ENCODE measurements around the gene MESP1. TPM values are rescaled to one million over a fixed set of nuclear protein-coding genes. Genes with fewer than 3 reads are reported as not detected.

The MESP1 gene
- total RNA-seq, 2 experiments from 2014 or later, result 1.1 to 1.6 TPM

DNA sequence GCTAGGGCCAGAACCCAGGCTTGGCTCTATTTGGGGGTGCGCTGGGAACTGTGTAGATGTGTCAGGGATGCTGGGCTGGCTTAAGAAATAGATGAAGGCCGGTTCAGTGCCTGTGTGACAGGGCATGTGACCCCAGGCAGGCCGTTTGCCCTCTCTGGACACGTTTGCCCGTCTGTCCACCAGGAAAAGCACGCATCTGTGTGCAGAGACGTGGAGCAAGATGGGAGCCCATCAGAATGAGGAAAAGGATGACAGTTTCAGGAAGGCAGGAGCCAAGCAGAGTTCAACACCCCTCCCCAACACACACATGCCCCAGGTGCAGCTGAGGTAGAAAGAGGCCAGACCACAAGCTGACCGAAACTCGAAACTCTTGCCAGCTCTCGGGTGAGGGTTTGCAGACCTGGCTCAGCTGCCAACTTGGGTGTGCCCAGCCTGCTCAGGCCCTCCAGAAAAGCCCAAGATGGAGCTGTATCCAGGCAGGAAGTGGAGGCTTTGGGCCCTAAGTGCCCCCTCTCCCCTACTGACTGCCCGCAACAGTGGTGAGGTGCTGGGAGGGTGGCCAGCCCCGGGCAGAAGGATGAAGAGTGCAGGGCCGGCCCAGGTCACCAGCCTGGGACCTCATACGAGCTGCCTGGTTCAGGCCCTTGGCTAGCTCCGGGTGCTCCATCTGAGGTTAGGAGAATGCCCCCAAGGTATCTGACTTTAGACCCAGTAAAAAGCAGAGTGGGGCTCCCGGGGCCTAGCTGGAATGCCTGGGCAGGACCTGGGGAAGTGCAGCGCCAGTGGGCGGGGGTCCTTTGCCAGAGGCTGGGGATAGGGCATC lies 10.2 kb upstream of the MESP1 start:
- no peak for DNase-seq
- ChIA-PET CTCF (interaction anchor here (0.7 to 2.9 kb wide), 23 partner anchors 8 to 326 kb away, joined by 3 to 25 read pairs (median 4); partner anchors contain the start of genes ARPIN, MESP1 and MESP2), POLR2A (interaction anchor here (0.9 kb wide), 1 partner anchor 114 kb away, joined by 3 read pairs; no protein-coding TSS in a partner anchor)
- Mint-ChIP-seq H3K27ac (no peak overlapping the region), H3K4me1 (peaks cover 5% of the 10 kb centered on the region), H3K9me3 (no peaks in the 10 kb centered on the region), H3K27me3 (peaks cover 3% of the 10 kb centered on the region), H3K36me3 (ENCODE audit: low read depth) (no peaks in the 10 kb centered on the region), H3K4me3 (no peak overlapping the region)

DNA sequence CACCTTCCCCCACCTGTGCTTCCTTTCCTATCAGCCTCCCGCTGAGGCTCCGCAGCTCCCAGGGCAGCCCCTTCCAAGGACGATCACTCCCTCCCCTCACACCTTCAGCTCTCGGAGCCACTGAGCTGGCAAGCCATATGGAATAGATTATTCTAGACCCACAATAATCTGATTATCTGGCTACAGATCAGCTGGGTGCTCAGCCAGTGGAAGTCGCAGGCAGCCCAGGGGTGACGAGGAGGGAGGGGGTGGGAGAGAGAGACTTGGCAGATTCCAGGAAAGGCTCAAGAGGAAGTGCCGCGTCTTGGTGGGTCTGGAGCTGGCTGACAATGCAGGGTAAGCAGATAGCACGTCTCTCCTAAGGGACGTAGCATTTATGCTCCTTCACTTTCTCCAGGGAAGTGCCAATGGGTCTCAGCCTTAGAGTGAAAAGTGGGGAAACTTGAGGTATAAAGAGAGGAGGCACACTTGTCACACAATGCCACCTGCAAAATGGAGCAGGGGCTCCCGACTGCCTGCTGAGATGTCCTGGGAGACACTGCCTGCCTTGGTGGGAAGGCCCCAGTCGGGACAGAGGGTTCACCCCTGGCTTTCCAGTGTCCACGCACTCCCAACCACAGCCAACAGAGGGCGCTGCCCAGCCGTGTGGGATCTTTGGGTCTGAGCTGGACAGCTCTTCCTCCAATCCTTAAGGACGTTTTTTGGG lies 9.4 kb upstream of the MESP1 start:
- peak; percentile 75 for DNase-seq
- Mint-ChIP-seq H3K36me3 (ENCODE audit: low read depth) (no peaks in the 10 kb centered on the region), H3K9me3 (no peaks in the 10 kb centered on the region), H3K27me3 (peaks cover 9% of the 10 kb centered on the region), H3K27ac (no peak overlapping the region), H3K4me3 (no peak overlapping the region), H3K4me1 (peaks cover 5% of the 10 kb centered on the region)
- ChIA-PET CTCF (interaction anchor here (0.6 to 2.9 kb wide), 23 partner anchors 9 to 1931 kb away, joined by 3 to 25 read pairs (median 4); partner anchors contain the start of genes ARPIN and MESP1), POLR2A (interaction anchor here (0.9 kb wide), 1 partner anchor 114 kb away, joined by 3 read pairs; no protein-coding TSS in a partner anchor)

DNA sequence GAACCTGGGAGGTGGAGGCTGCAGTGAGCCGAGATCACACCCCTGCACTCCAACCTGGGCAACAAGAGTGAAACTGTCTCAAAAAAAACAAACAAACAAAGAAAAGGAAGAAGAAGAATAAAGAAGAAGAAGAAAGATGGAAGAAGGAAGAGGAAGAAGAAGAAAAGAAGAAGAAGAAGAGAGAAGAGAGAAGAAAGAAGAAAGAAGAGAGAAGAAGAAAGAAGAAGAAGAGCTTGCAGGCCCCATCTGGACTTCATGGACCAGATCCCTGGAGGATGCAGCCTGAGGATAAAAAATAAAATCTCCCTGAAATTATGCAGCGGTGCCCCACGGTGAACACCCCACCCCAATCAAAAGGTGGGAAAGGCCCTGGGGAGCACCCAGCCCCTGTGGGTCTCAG lies 8.8 kb upstream of the MESP1 start:
- Mint-ChIP-seq H3K4me3 (no peak overlapping the region), H3K4me1 (peaks cover 5% of the 10 kb centered on the region), H3K36me3 (ENCODE audit: low read depth) (no peaks in the 10 kb centered on the region), H3K27ac (no peak overlapping the region), H3K9me3 (no peaks in the 10 kb centered on the region), H3K27me3 (peaks cover 11% of the 10 kb centered on the region)
- DNase-seq, result no peak
- POLR2A ChIA-PET, result no interaction called here
- CTCF ChIA-PET, result interaction anchor here (0.6 to 2.9 kb wide), 12 partner anchors 13 to 1931 kb away, joined by 3 to 25 read pairs (median 6); partner anchors contain the start of gene ARPIN

DNA sequence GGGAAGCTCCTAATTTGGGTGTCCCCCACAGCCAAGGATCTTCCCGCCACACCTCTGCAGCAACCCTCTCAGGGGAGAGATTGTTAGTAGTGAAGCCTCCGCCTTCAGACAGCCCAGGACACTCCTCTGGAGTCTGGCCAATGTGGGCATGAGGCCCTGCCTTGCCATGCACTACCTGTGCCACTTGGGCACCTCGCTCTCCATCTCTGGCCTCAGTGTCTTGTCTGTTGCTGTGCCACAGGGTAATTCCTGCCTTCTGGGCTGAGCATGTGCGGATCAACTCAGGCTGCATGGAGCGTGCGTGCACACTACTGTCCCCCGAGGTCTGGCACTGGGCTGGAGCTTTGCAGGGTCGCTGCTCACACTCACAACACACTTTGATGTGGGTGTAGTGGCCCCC lies 7.9 kb upstream of the MESP1 start:
- DNase-seq, result no peak
- Mint-ChIP-seq H3K4me1 (peaks cover 5% of the 10 kb centered on the region), H3K36me3 (ENCODE audit: low read depth) (no peaks in the 10 kb centered on the region), H3K4me3 (no peak overlapping the region), H3K27me3 (peaks cover 16% of the 10 kb centered on the region), H3K9me3 (no peaks in the 10 kb centered on the region), H3K27ac (no peak overlapping the region)
- ChIA-PET POLR2A (no interaction called here), CTCF (interaction anchor here (1.6 to 2.9 kb wide), 3 partner anchors 116 to 175 kb away, joined by 3 to 25 read pairs (median 10); partner anchors contain the start of gene ARPIN)

DNA sequence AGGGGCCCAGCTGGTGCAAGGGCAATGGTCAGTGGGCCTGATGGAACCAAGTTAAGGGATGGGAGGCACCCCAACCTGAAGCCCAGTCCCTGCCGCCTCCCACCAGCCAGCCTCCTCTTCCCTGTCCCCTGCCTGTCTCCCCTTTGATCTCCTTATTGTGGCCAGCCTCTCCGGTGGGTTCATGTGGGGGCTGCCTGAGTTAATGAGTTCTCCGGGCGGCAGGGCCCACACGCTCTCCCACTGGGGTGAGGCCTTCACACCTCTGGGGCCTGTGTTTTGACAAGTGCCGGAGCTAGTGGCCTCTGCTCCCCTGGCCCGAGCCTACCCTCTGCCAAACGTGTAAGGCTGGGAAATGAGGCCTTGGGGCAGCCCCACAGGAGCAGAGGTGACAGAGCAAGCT lies 7.2 kb upstream of the MESP1 start:
- no peak for DNase-seq
- Mint-ChIP-seq H3K27me3 (peaks cover 13% of the 10 kb centered on the region), H3K4me1 (peaks cover 5% of the 10 kb centered on the region), H3K4me3 (no peak overlapping the region), H3K36me3 (ENCODE audit: low read depth) (no peaks in the 10 kb centered on the region), H3K27ac (no peak overlapping the region), H3K9me3 (no peaks in the 10 kb centered on the region)
- CTCF ChIA-PET, result interaction anchor here (1.2 kb wide), 1 partner anchor 114 kb away, joined by 3 read pairs; no protein-coding TSS in a partner anchor
- POLR2A ChIA-PET, result no interaction called here

DNA sequence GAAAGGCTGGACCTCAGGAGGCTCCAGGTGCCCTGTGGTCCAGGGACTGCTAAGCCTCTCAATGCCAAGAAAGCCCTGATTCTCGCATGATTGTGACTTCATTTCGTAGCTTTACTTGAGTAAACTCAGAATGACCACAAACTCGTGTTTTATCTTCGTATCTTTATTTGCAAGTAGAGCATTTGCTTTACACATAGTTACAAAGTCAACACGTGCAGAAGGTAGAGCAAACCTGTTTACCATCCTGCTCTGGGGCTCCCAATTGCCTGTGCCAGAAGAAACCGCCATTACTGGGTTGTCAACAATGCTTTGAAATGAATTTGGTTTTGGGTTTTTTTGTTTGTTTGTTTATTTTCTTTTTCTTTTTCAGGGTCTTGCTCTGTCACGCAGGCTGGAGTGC lies 5.8 kb upstream of the MESP1 start:
- Mint-ChIP-seq H3K4me1 (peaks cover 5% of the 10 kb centered on the region), H3K27ac (no peak overlapping the region), H3K9me3 (no peaks in the 10 kb centered on the region), H3K4me3 (no peak overlapping the region), H3K27me3 (peaks cover 13% of the 10 kb centered on the region), H3K36me3 (ENCODE audit: low read depth) (no peaks in the 10 kb centered on the region)
- no peak for DNase-seq
- ChIA-PET POLR2A (interaction anchor here (0.6 kb wide), 1 partner anchor 139 kb away, joined by 7 read pairs; no protein-coding TSS in a partner anchor), CTCF (interaction anchor here (0.7 kb wide), 1 partner anchor 456 kb away, joined by 5 read pairs; no protein-coding TSS in a partner anchor)

DNA sequence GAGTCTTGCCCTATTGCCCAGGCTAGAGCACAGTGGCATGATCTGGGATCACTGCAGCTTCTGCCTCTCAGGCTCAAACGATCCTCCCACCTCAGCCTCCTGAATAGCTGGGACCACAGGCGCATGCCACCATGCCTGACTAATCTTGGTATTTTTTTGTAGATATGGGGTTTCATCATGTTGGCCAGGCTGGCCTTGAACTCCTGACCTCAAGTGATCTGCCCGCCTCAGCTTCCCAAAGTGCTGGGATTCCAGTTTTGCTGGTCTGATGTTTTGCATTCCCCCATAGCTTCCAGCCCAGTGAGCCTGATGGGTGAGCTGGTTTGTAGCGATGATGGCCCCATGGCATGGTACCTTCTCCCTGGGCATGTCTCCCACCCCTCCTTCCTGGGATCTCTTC lies 4.7 kb upstream of the MESP1 start:
- H3K27ac Mint-ChIP-seq, result no peak overlapping the region
- H3K9me3 Mint-ChIP-seq, result no peaks in the 10 kb centered on the region
- ChIA-PET POLR2A (no interaction called here), CTCF (interaction anchor here (0.6 to 1.5 kb wide), 5 partner anchors 10 to 326 kb away, joined by 3 to 6 read pairs (median 3); no protein-coding TSS in a partner anchor)
- H3K36me3 Mint-ChIP-seq (ENCODE audit: low read depth), result no peaks in the 10 kb centered on the region
- H3K27me3 Mint-ChIP-seq, result peaks cover 13% of the 10 kb centered on the region
- H3K4me3 Mint-ChIP-seq, result no peak overlapping the region
- peaks cover 4% of the 10 kb centered on the region for H3K4me1 Mint-ChIP-seq
- no peak for DNase-seq

DNA sequence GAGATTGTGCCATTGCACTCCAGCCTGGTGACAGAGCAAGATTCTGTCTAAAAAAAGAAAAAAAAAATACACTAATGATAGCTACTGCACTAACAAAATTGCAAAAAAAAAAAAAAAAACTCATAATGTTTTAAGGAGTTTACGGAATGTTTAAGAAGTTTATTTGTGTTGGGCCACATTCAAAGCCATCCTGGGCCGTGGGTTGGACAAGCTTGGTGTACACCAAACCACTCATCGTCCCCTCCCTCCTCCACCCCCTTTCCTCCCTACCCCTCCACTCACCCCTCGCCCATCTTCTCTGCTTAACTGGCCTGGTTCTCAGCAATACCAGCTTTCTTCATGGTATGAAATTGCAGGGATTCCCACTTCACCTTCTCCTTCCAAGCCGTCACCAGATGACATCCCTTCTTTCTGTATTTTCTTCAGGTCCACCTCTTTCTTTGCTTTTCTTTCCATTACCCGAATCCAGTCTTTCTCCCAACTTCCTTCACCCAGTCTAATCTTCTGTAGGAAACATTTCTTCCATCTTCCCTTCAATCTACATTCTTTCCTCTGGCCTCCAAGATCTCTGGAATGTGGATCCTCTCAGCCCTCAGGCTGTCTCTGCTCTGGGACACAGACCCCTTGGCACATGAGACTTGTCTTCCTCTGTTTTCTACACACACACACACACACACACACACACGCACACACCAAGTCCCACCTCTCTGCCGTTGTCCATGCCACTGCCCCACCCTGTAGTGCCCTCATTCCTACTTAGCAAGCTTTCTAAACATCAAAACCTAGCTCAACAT lies 3.5 kb upstream of the MESP1 start:
- CTCF ChIA-PET, result interaction anchor here (0.6 to 1.5 kb wide), 9 partner anchors 11 to 327 kb away, joined by 3 to 6 read pairs (median 3); no protein-coding TSS in a partner anchor
- POLR2A ChIA-PET, result no interaction called here
- Mint-ChIP-seq H3K27me3 (peaks cover 17% of the 10 kb centered on the region), H3K4me3 (no peak overlapping the region), H3K36me3 (ENCODE audit: low read depth) (no peaks in the 10 kb centered on the region), H3K27ac (no peak overlapping the region), H3K9me3 (no peaks in the 10 kb centered on the region), H3K4me1 (peaks cover 5% of the 10 kb centered on the region)
- no peak for DNase-seq

DNA sequence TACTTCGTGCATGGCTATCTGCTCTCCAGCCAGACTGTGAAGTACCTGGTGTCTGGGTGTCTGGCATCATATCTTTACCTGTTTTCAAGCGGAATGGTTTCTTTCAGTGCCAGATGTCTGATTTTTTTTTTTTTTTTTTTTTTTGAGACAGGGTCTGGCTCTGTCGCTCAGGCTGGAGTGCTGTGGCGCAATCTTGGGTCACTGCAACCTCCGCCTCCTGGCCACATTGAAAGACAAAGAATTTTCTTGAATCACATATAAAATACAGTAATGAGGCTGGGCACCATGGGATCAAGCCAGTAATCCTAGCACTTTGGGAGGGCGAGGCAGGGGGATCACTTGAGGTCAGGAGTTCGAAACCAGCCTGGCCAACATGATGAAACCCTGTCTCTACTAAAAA lies 2.8 kb upstream of the MESP1 start:
- no peaks in the 10 kb centered on the region for H3K36me3 Mint-ChIP-seq (ENCODE audit: low read depth)
- DNase-seq, result no peak
- CTCF ChIA-PET, result interaction anchor here (0.8 to 1.4 kb wide), 2 partner anchors 17 to 121 kb away, joined by 3 read pairs; no protein-coding TSS in a partner anchor
- H3K27me3 Mint-ChIP-seq, result peaks cover 20% of the 10 kb centered on the region
- H3K4me3 Mint-ChIP-seq, result no peak overlapping the region
- H3K9me3 Mint-ChIP-seq, result no peaks in the 10 kb centered on the region
- no peak overlapping the region for H3K27ac Mint-ChIP-seq
- POLR2A ChIA-PET, result no interaction called here
- peaks cover 6% of the 10 kb centered on the region for H3K4me1 Mint-ChIP-seq

DNA sequence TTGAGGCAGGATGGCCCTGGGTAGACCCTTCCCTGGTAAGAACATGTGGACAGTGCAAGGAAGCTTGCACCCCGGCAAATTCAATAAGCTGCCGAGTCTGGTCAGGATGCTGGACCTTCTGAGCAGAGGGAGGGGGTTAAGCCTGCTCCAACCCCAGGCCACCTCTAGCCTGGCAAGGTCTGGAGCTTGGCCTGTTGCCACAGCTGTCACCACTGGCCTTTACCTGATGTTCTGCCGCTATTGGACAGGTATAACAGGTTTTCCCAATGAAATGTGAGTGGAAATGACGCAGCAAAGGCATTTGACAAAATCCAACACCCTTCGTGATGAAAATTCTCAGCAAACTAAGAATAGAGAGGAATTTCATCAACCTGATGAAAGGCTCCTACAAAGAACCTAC lies 699 bp upstream of the MESP1 start:
- Mint-ChIP-seq H3K36me3 (ENCODE audit: low read depth) (no peaks in the 10 kb centered on the region), H3K4me1 (peaks cover 6% of the 10 kb centered on the region), H3K27me3 (peaks cover 26% of the 10 kb centered on the region), H3K27ac (no peak overlapping the region), H3K9me3 (no peaks in the 10 kb centered on the region), H3K4me3 (peak overlapping the region; percentile 22)
- DNase-seq, result no peak
- ChIA-PET CTCF (interaction anchor here (1.3 to 1.8 kb wide), 3 partner anchors 9 to 125 kb away, joined by 3 to 5 read pairs (median 4); no protein-coding TSS in a partner anchor), POLR2A (no interaction called here)

DNA sequence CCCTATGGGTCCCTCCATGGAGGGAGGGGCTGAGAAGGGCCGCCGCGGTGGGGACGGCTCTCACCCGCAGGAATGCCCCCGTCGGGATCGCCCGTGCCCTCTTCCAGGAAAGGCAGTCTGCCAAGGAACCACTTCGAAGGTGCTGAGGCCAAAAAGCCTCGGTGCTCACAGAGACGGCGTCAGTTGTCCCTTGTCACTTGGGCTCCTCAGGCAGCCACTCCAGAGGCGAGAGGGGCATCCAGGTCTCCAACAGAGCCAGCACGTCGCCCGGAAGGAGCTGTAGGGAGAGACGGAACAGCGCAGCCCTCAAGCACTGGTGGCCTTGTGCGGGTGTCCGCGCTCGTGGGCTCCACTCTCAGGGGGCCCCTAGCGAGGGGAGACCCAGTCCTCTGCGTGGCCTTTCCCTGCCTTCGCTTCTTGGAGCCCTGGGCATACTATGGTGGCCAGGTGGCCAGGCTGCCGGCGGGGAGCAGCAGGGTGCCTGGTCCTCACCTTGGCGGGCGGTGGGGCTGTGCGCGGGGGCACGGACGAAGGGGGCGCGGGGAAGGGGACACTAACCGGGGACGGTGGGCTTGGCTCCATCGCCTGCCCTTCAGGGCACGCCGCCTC lies 994 bp downstream of the MESP1 start:
- H3K27ac Mint-ChIP-seq, result peak overlapping the region; percentile 50

More for the DNA sequence above, 994 bp downstream of the MESP1 start:
- POLR2A ChIA-PET, result interaction anchor here (0.7 kb wide), 1 partner anchor 366 kb away, joined by 6 read pairs; no protein-coding TSS in a partner anchor
- Mint-ChIP-seq H3K9me3 (no peaks in the 10 kb centered on the region), H3K4me1 (peaks cover 6% of the 10 kb centered on the region), H3K36me3 (ENCODE audit: low read depth) (no peaks in the 10 kb centered on the region), H3K27me3 (peaks cover 19% of the 10 kb centered on the region), H3K4me3 (peak overlapping the region; percentile 59)
- DNase-seq, result no peak
- CTCF ChIA-PET, result interaction anchor here (0.6 to 1.8 kb wide), 15 partner anchors 9 to 536 kb away, joined by 3 to 8 read pairs (median 4); no protein-coding TSS in a partner anchor

All from activated CD4-positive, alpha-beta T cell treated with anti-CD3 and anti-CD28 coated beads, Interleukin-2, amount 10 ng/mL, durations not matched to agents 7 days and 5 days (primary cell).